Mesenchymal stem cell (in vitro differentiated cells and primary cell): ENCODE data around the gene COL18A1.

Source experiments
- DNase-seq: peaks from one replicate; pipeline ENCODE4 v3.0.0-alpha.2; 2013
- H2AFZ ChIP-seq: one replicate; pipeline ENCODE4 v1.6.1; 2013; ENCODE audit warnings: low read depth, mild to moderate bottlenecking, control low read depth, inconsistent platforms, low read length, moderate library complexity
- H2AK5ac ChIP-seq: 2 replicates; pipeline ENCODE4 v1.6.1; 2013; ENCODE audit warnings: low read length, moderate library complexity, mild to moderate bottlenecking, inconsistent platforms; ENCODE audit not compliant: severe bottlenecking
- H2BK120ac ChIP-seq: one replicate; pipeline ENCODE4 v1.6.1; 2013; ENCODE audit warnings: low read depth, mild to moderate bottlenecking, inconsistent platforms, low read length, moderate library complexity
- H2BK12ac ChIP-seq, 2 experiments: one replicate each; pipeline ENCODE4 v1.6.1; 2013; ENCODE audit warnings: inconsistent platforms in 2 of 2, low read length in 2 of 2, mild to moderate bottlenecking in 2 of 2, moderate library complexity in 2 of 2, control low read depth in 1 of 2
- H2BK15ac ChIP-seq: one replicate; pipeline ENCODE4 v1.6.1; 2013; ENCODE audit warnings: mild to moderate bottlenecking, low read depth, inconsistent platforms; ENCODE audit not compliant: poor library complexity, severe bottlenecking
- H2BK5ac ChIP-seq: 2 replicates; pipeline ENCODE4 v1.6.1; 2013; ENCODE audit warnings: low read depth, mild to moderate bottlenecking, low read length, control low read depth, inconsistent platforms; ENCODE audit not compliant: poor library complexity, severe bottlenecking
- H3K14ac ChIP-seq, 2 experiments: one replicate each; pipeline ENCODE4 v1.6.1; 2013; ENCODE audit warnings: inconsistent platforms in 2 of 2, low read length in 2 of 2, control low read depth in 1 of 2, mild to moderate bottlenecking in 1 of 2, moderate library complexity in 1 of 2
- H3K18ac ChIP-seq, 2 experiments: one replicate each; pipeline ENCODE4 v1.6.1; 2013; ENCODE audit warnings: inconsistent platforms in 2 of 2, low read length in 2 of 2, control low read depth in 1 of 2, low read depth in 1 of 2, mild to moderate bottlenecking in 1 of 2
- H3K23ac ChIP-seq, 2 experiments: one replicate each; pipeline ENCODE4 v1.6.1; 2013; ENCODE audit warnings: inconsistent platforms in 2 of 2, low read length in 2 of 2, mild to moderate bottlenecking in 2 of 2, moderate library complexity in 2 of 2, control low read depth in 1 of 2
- H3K27ac ChIP-seq: 2 replicates; pipeline ENCODE4 v1.5.1; 2013; ENCODE audit warnings: mild to moderate bottlenecking, moderate library complexity, low read length, control low read depth, inconsistent platforms; ENCODE audit not compliant: poor library complexity, severe bottlenecking
- H3K27me3 ChIP-seq, 2 experiments: 2 replicates each; pipeline versions ENCODE4 v1.6.1 to v1.7.0; 2013; ENCODE audit warnings: low read length in 2 of 2, mild to moderate bottlenecking in 2 of 2, moderate library complexity in 2 of 2, control low read depth in 1 of 2, inconsistent platforms in 1 of 2; ENCODE audit not compliant: control insufficient read depth in 1 of 2, insufficient read depth in 1 of 2
- H3K36me3 ChIP-seq, 2 experiments: 2 replicates each; pipeline versions ENCODE4 v1.6.1 to v1.7.0; 2013; ENCODE audit warnings: low read length in 2 of 2, control low read depth in 1 of 2, inconsistent platforms in 1 of 2, low read depth in 1 of 2, mild to moderate bottlenecking in 1 of 2; ENCODE audit not compliant: insufficient read depth in 2 of 2, control insufficient read depth in 1 of 2
- H3K4ac ChIP-seq, 2 experiments: one replicate each; pipeline ENCODE4 v1.6.1; 2013; ENCODE audit warnings: inconsistent platforms in 2 of 2, low read length in 2 of 2, mild to moderate bottlenecking in 2 of 2, moderate library complexity in 2 of 2, control low read depth in 1 of 2, low read depth in 1 of 2
- H3K4me1 ChIP-seq: 2 replicates; pipeline ENCODE4 v1.6.1; 2013; ENCODE audit warnings: low read depth, low read length, control low read depth; ENCODE audit not compliant: control insufficient read depth, insufficient read depth
- H3K4me2 ChIP-seq: 2 replicates; pipeline ENCODE4 v1.6.1; 2013; ENCODE audit warnings: low read length, mild to moderate bottlenecking, inconsistent platforms; ENCODE audit not compliant: poor library complexity, severe bottlenecking
- H3K4me3 ChIP-seq, 2 experiments: 2 replicates each; pipeline versions ENCODE4 v1.5.1 to v1.7.0; 2013; ENCODE audit warnings: low read length in 2 of 2, mild to moderate bottlenecking in 2 of 2, control low read depth in 1 of 2, low read depth in 1 of 2; ENCODE audit not compliant: insufficient read depth in 1 of 2
- H3K79me1 ChIP-seq: replicated peaks from 2 replicates; pipeline ENCODE4 v1.6.1; 2013; ENCODE audit warnings: mild to moderate bottlenecking, control low read depth, low read length, inconsistent platforms; ENCODE audit not compliant: poor library complexity, severe bottlenecking
- H3K9ac ChIP-seq: 2 replicates; pipeline ENCODE4 v1.7.0; 2013; ENCODE audit warnings: mild to moderate bottlenecking, low read length, moderate library complexity
- H3K9me3 ChIP-seq: 2 replicates; pipeline ENCODE4 v1.7.0; 2013; ENCODE audit warnings: mild to moderate bottlenecking, low read length; ENCODE audit not compliant: control insufficient read depth
- H4K8ac ChIP-seq: one replicate; pipeline ENCODE4 v1.6.1; 2013; ENCODE audit warnings: inconsistent platforms, mild to moderate bottlenecking, low read length, moderate library complexity
- H4K91ac ChIP-seq: one replicate; pipeline ENCODE4 v1.6.1; 2013; ENCODE audit warnings: mild to moderate bottlenecking, low read length, inconsistent platforms
- WGBS: methylation state at CpG from one replicate; pipeline ENCODE4 v1.1.7; 2013; ENCODE audit warnings: mixed read lengths; 5-methylcytosine and 5-hydroxymethylcytosine counted together

COL18A1 gene

GRCh38 chr21:45555251-45555556 lies 150.2 kb downstream of the COL18A1 start:
- Histone ChIP-seq H4K91ac (no peak overlapping the region), H2BK15ac (peak overlapping the region; percentile 71), H3K79me1 (no peaks in the 10 kb centered on the region), H3K36me3 (peaks cover 0 to 2% of the 10 kb centered on the region in 2 experiments), H3K4me2 (no peak overlapping the region), H3K27ac (no peak overlapping the region), H3K23ac (no peak overlapping the region), H3K4ac (no peak overlapping the region), H3K4me1 (peaks cover 22% of the 10 kb centered on the region), H3K9ac (no peak overlapping the region), H2BK120ac (peak overlapping the region; percentile 45), H3K18ac (no peak overlapping the region), H2BK12ac (no peak overlapping the region), H2AFZ (no peak overlapping the region), H3K4me3 (peak overlapping the region in 1 of 2 experiments; percentile 51), H3K9me3 (no peaks in the 10 kb centered on the region), H3K14ac (no peak overlapping the region), H2BK5ac (no peak overlapping the region), H3K27me3 (peaks cover 0 to 34% of the 10 kb centered on the region in 2 experiments), H2AK5ac (no peak overlapping the region), H4K8ac (no peak overlapping the region)
- no peak for DNase-seq
- 13% methylated on average over 9 of the region's 34 CpGs for WGBS

DNA sequence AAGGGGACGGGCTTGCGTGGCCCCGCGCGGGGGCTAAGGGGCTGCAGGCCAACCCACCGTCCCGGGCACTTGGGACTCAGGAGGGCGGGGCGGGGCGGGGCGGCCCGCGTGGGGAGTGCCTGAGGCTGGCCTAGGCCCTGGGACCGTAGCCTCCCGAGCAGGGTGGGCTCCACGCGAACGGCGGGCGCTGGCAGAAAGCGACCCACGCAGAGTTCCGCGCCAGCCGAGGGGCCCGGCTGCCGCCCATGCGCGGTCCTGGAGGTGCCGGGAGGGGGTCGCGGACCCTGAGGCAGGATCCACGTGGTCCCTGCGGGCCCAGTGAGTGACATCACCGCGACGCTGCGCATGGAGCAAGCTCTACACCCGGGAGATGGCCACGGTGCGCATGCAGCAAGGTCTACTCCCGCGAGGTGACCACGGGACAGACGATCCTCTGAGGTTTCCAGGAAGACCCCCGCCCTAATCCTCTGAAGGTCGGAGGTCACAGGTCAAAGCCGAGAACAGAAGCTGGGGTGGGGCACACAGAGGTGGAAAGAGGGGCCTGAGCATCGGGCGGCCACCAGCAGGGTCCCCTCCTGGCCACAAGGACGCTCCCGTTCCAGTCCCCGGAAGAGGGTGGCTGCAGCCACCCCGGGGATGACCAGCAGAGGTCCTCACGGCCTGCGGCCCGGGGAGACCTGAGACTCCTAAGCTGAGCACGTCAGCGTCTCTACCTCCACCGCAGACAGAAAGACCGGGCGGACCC lies 150.8 kb downstream of the COL18A1 start:
- H2BK12ac ChIP-seq, result peak overlapping the region in 1 of 2 experiments; percentile 10
- peak overlapping the region in 1 of 2 experiments; percentile 21 for H3K4ac ChIP-seq
- peak overlapping the region; percentile 49 for H3K27ac ChIP-seq
- H2AK5ac ChIP-seq, result no peak overlapping the region
- peaks cover 0 to 39% of the 10 kb centered on the region in 2 experiments for H3K27me3 ChIP-seq
- H2BK15ac ChIP-seq, result peak overlapping the region; percentile 71
- H3K9me3 ChIP-seq, result no peaks in the 10 kb centered on the region
- peak overlapping the region; percentile 11 for H2AFZ ChIP-seq
- DNase-seq, result peak; percentile 88
- H3K9ac ChIP-seq, result peak overlapping the region; percentile 84
- H3K14ac ChIP-seq, result no peak overlapping the region
- peak overlapping the region; percentile 51 to 81 for H3K4me3 ChIP-seq
- peaks cover 24% of the 10 kb centered on the region for H3K4me1 ChIP-seq
- H4K8ac ChIP-seq, result peak overlapping the region; percentile 32
- peak overlapping the region in 1 of 2 experiments; percentile 46 for H3K23ac ChIP-seq
- H3K79me1 ChIP-seq, result no peaks in the 10 kb centered on the region
- no peak overlapping the region for H2BK5ac ChIP-seq
- peaks cover 0 to 2% of the 10 kb centered on the region in 2 experiments for H3K36me3 ChIP-seq
- H2BK120ac ChIP-seq, result peak overlapping the region; percentile 45
- peak overlapping the region; percentile 68 for H3K4me2 ChIP-seq
- H4K91ac ChIP-seq, result no peak overlapping the region
- WGBS, result 27% methylated on average over 57 of the region's 62 CpGs
- H3K18ac ChIP-seq, result peak overlapping the region; percentile 72 to 75

DNA sequence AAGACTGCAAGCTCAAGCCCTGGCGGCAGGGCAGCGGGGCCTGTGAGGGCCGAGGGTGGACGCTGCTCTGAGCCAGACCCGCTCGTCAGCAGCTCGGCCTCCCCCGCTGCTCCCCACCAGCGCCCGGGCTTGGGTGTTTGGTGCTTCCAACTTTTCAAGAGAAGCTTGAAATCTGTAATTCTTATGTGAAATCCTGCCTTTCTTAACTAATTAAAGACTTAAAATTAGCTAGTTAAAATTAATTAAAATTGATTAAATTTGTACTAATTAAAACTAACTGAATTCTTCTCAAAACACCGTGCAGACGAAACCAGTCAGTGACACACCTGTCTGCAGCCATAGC lies 151.3 kb downstream of the COL18A1 start:
- H2BK120ac ChIP-seq, result no peak overlapping the region
- no peak overlapping the region for H2BK15ac ChIP-seq

GRCh38 chr21:45556645-45557615 lies 152.0 kb downstream of the COL18A1 start:
- Histone ChIP-seq H3K4ac (no peak overlapping the region), H3K4me1 (peaks cover 25% of the 10 kb centered on the region), H2AK5ac (no peak overlapping the region), H3K27ac (no peak overlapping the region), H3K4me3 (no peak overlapping the region), H2BK15ac (no peak overlapping the region), H3K23ac (no peak overlapping the region), H3K9me3 (no peaks in the 10 kb centered on the region), H2BK5ac (no peak overlapping the region), H2AFZ (no peak overlapping the region), H3K36me3 (peaks cover 0 to 2% of the 10 kb centered on the region in 2 experiments), H3K4me2 (no peak overlapping the region), H2BK120ac (no peak overlapping the region), H4K8ac (no peak overlapping the region), H2BK12ac (peak overlapping the region in 1 of 2 experiments; percentile 32), H3K27me3 (peaks cover 0 to 47% of the 10 kb centered on the region in 2 experiments), H3K9ac (no peak overlapping the region), H3K18ac (no peak overlapping the region), H3K79me1 (no peaks in the 10 kb centered on the region), H3K14ac (no peak overlapping the region), H4K91ac (no peak overlapping the region)
- 86% methylated on average over 33 of the region's 33 CpGs for WGBS
- peak; percentile 23 for DNase-seq

More for the DNA sequence above, 151.3 kb downstream of the COL18A1 start:
- DNase-seq, result no peak
- WGBS, result 58% methylated on average over 6 of the region's 12 CpGs
- peaks cover 26% of the 10 kb centered on the region for H3K4me1 ChIP-seq
- no peak overlapping the region for H2AK5ac ChIP-seq
- no peak overlapping the region for H4K91ac ChIP-seq
- H2BK12ac ChIP-seq, result no peak overlapping the region
- peak overlapping the region; percentile 68 for H3K4me2 ChIP-seq
- peak overlapping the region in 1 of 2 experiments; percentile 81 for H3K4me3 ChIP-seq
- H3K14ac ChIP-seq, result no peak overlapping the region
- H3K9ac ChIP-seq, result peak overlapping the region; percentile 84
- H3K9me3 ChIP-seq, result no peaks in the 10 kb centered on the region
- H3K23ac ChIP-seq, result no peak overlapping the region
- H2BK5ac ChIP-seq, result no peak overlapping the region
- peaks cover 0 to 45% of the 10 kb centered on the region in 2 experiments for H3K27me3 ChIP-seq
- H3K36me3 ChIP-seq, result peaks cover 0 to 2% of the 10 kb centered on the region in 2 experiments
- no peaks in the 10 kb centered on the region for H3K79me1 ChIP-seq
- H4K8ac ChIP-seq, result no peak overlapping the region
- H3K27ac ChIP-seq, result no peak overlapping the region
- H3K18ac ChIP-seq, result no peak overlapping the region
- H3K4ac ChIP-seq, result no peak overlapping the region
- H2AFZ ChIP-seq, result no peak overlapping the region
